ENCODE measurements around the gene PDIA6.

DNA sequence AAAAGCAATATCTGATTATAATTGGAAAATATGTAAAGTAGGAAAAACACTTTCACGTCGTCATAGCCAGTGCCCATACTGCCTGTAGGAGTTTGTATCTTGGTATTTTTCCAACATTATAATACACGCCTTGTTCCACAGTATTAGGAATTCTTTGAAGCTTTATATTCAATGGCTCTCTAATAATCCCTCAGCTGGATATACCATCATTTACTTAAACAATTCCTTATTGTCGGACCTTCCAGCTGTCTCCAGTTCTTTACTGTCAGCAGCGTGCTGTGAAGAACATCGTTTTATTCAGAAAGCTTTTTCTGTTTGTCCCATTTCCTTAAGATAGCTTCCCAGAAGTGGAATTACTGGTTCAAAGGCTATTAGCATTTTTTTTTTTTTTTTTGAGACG lies 59.4 kb downstream of the PDIA6 start:
- TF ChIP-seq USF2 (IDR thresholded peaks at IDR 0.05; ENCODE audit: low read depth, low read length) (no peak), MAZ (IDR thresholded peaks at IDR 0.05; ENCODE audit: borderline replicate concordance, low read depth, low read length) (no peak)
